Fibroblast of pulmonary artery (primary cell): Measurements from ENCODE around the gene PCDH15.

ENCODE experiments used
- DNase-seq: peaks from one replicate; pipeline ENCODE4 v3.0.0-alpha.2; 2010; ENCODE audit warnings: low read depth
- H3K4me3 ChIP-seq: replicated peaks from 2 replicates; pipeline ENCODE4 v1.5.1; 2011; ENCODE audit warnings: low read depth, mild to moderate bottlenecking, control low read depth, low read length, moderate library complexity
- TF ChIP-seq, protein P1 (sequence below): IDR thresholded peaks from 2 replicates; pipeline ENCODE4 v1.5.1; 2011; ENCODE audit warnings: mild to moderate bottlenecking, control low read depth, low read length, inconsistent platforms; ENCODE audit errors: missing control alignments

Gene PCDH15

DNA sequence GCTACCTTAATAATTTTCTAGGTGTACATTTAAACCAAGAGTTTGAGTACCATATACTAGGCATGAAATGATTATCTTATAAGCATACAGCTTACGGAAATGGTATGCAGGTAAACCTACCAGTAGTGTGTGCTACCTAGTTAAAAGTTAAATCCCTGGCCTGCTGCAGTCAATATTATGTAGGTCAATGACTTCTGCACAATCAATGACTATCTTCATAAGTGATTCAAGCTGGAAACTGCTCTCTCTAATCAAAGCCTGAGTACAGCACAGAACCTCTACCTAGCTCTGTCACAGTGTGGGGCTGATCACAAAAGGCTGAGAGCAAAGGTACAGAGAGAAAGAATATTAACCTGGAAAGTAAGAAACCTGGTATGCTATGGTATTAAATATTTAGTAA lies 733.7 kb downstream of the PCDH15 start:
- no peak for DNase-seq
- no peak overlapping the region for H3K4me3 ChIP-seq
- TF ChIP-seq, protein P1, sequence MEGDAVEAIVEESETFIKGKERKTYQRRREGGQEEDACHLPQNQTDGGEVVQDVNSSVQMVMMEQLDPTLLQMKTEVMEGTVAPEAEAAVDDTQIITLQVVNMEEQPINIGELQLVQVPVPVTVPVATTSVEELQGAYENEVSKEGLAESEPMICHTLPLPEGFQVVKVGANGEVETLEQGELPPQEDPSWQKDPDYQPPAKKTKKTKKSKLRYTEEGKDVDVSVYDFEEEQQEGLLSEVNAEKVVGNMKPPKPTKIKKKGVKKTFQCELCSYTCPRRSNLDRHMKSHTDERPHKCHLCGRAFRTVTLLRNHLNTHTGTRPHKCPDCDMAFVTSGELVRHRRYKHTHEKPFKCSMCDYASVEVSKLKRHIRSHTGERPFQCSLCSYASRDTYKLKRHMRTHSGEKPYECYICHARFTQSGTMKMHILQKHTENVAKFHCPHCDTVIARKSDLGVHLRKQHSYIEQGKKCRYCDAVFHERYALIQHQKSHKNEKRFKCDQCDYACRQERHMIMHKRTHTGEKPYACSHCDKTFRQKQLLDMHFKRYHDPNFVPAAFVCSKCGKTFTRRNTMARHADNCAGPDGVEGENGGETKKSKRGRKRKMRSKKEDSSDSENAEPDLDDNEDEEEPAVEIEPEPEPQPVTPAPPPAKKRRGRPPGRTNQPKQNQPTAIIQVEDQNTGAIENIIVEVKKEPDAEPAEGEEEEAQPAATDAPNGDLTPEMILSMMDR, result no peak

DNA sequence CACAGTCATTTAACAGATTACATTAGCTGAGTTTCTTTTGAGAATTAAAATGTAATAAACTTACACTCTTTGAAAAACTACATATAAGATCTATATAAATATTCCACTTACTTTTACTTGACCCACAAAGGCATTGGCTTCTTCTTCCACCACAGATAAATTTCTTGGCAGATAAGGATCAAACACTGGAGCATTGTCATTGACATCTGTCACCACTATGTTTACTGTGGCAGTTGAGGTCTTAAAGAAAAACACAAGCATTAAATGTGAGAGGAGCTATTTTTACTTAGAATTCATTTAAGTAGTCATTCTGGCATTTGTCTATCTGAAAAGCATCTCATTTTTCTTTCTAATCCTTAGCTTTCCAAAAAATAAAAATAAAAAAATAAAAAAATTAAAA lies 734.4 kb downstream of the PCDH15 start:
- no peak for DNase-seq
- TF ChIP-seq, protein P1, result no peak
- H3K4me3 ChIP-seq, result no peak overlapping the region

DNA sequence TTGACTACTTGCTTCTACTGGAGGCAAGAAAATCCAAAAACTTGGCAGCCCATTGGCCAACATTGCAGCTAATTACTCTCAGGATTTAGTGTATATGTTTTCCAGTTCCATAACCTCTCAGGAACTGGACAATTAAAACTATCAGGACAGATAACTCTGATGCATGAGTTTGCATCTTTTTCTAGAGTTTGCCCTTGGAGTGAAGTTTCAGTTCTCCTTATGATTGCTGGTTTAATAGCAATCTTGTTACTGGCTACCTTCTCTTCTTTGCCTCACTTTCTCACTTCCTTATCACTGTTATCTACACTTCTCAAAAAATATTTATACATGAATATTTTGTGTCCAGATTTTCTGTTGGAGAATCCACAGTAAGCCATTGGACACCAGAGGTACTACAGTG lies 735.9 kb downstream of the PCDH15 start:
- DNase-seq, result no peak
- TF ChIP-seq, protein P1, result no peak

GRCh38 chr10:54064215-54064614 lies 736.8 kb downstream of the PCDH15 start:
- no peak overlapping the region for H3K4me3 ChIP-seq
- TF ChIP-seq, protein P1, result no peak
- no peak for DNase-seq

More for the DNA sequence above, 735.9 kb downstream of the PCDH15 start:
- H3K4me3 ChIP-seq, result no peak overlapping the region

DNA sequence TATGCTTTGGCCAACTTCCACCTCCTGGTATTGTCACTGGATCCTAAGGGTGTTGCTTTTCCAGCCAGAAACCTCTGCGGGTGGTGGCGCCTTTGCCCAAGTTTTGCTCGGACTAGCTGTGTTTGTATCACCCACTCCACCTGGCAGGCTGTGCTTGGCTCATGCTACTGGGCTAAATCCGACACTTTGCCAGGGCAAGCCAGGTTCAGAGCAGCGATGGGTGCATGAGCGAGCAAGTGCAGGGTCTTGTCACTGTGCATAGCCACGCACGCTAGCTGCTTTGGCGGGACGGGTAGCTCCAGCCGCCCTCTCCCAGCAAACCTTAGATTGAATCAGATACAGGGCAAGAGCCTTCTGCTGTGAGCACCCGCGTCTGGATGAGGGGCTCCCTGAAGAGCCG lies 737.5 kb downstream of the PCDH15 start:
- no peak for DNase-seq
- TF ChIP-seq, protein P1, result no peak
- no peak overlapping the region for H3K4me3 ChIP-seq

GRCh38 chr10:54060572-54060971 lies 740.5 kb downstream of the PCDH15 start:
- DNase-seq, result no peak
- TF ChIP-seq, protein P1, result no peak

GRCh38 chr10:54057357-54057756 lies 743.7 kb downstream of the PCDH15 start:
- no peak for DNase-seq
- TF ChIP-seq, protein P1, result no peak
- no peak overlapping the region for H3K4me3 ChIP-seq

More at GRCh38 chr10:54060572-54060971, 740.5 kb downstream of the PCDH15 start:
- no peak overlapping the region for H3K4me3 ChIP-seq
